ENCODE results near the gene RORC.

Gene RORC

GRCh38 chr1:151809290-151809984, 22.2 kb downstream of the RORC start:
- no peak overlapping the region for H3K4me3 ChIP-seq
- no peak for TF ChIP-seq CTCF (IDR thresholded peaks at IDR 0.05)

GRCh38 chr1:151807766-151808165, 23.8 kb downstream of the RORC start:
- H3K4me3 ChIP-seq = no peak overlapping the region
- no peak for TF ChIP-seq CTCF (IDR thresholded peaks at IDR 0.05)
- DNase-seq (ENCODE audit: low spot score) = no peak
- no peak overlapping the region for H3K27ac ChIP-seq

More at GRCh38 chr1:151809290-151809984, 22.2 kb downstream of the RORC start:
- DNase-seq (ENCODE audit: low spot score) = no peak
- no peak overlapping the region for H3K27ac ChIP-seq

GRCh38 chr1:151807131-151807530, 24.5 kb downstream of the RORC start:
- no peak for TF ChIP-seq CTCF (IDR thresholded peaks at IDR 0.05)
- no peak for DNase-seq (ENCODE audit: low spot score)
- Histone ChIP-seq H3K4me3 (no peak overlapping the region), H3K27ac (no peak overlapping the region)

GRCh38 chr1:151806170-151806569, 25.4 kb downstream of the RORC start:
- no peak overlapping the region for H3K4me3 ChIP-seq
- TF ChIP-seq CTCF (IDR thresholded peaks at IDR 0.05) = no peak
- H3K27ac ChIP-seq = no peak overlapping the region
- peak; percentile 64 for DNase-seq (ENCODE audit: low spot score)

- no peak within 1 kb of the TSS for H3K27ac ChIP-seq
- no peak for TF ChIP-seq CTCF (IDR thresholded peaks at IDR 0.05)
- peak; percentile 62 for DNase-seq (ENCODE audit: low spot score)
These were observed 26.4 kb downstream of the RORC start, which contains the start of gene LINGO4 for GRCh38 chr1:151805066-151805820. TSS of gene LINGO4 (minus strand) at chr1:151805419. CDS start at chr1:151802704, 2,715 bp downstream.

GRCh38 chr1:151803915-151804314, 27.7 kb downstream of the RORC start:
- Histone ChIP-seq H3K27ac (no peak overlapping the region), H3K4me3 (no peak overlapping the region)
- DNase-seq (ENCODE audit: low spot score) = no peak
- TF ChIP-seq CTCF (IDR thresholded peaks at IDR 0.05) = no peak

More at GRCh38 chr1:151805066-151805820, 26.4 kb downstream of the RORC start, which contains the start of gene LINGO4:
- no peak within 1 kb of the TSS for H3K4me3 ChIP-seq

All from coronary artery (tissue), 2 donors.